Neural cell (in vitro differentiated cells): ENCODE data around the gene KLHL35. TPM values are rescaled to one million over a fixed set of nuclear protein-coding genes. Genes with fewer than 3 reads are reported as not detected.

ENCODE experiments used
- H2AFZ ChIP-seq: fragments of 200-600, 300-800 bp; sonication (generic), shearing (Covaris generic); 2 replicates; pipeline ENCODE4 v1.6.0; 2014; ENCODE audit warnings: low read depth, mild to moderate bottlenecking, antibody characterized with exemption, low read length, moderate library complexity
- H3F3A ChIP-seq: fragments of 200-600 bp; shearing (Covaris generic); 2 replicates; pipeline ENCODE4 v1.6.1; 2016; ENCODE audit warnings: mild to moderate bottlenecking, moderate library complexity, mixed read lengths, antibody characterized with exemption, low read length; ENCODE audit not compliant: insufficient read depth, poor library complexity, severe bottlenecking
- H3K27ac ChIP-seq: fragments of 200-600, 300-800 bp; sonication (generic), shearing (Covaris generic); 2 replicates; pipeline ENCODE4 v1.5.1; 2014; ENCODE audit warnings: mild to moderate bottlenecking, low read length, moderate library complexity
- H3K27me3 ChIP-seq: fragments of 300-800, 200-600 bp; sonication (generic), shearing (Covaris generic); 2 replicates; pipeline ENCODE4 v1.6.0; 2014; ENCODE audit warnings: mild to moderate bottlenecking, low read depth, low read length, moderate library complexity; ENCODE audit not compliant: insufficient read depth
- H3K36me3 ChIP-seq: fragments of 300-800, 200-600 bp; sonication (generic), shearing (Covaris generic); 2 replicates; pipeline ENCODE4 v1.5.1; 2014; ENCODE audit warnings: mild to moderate bottlenecking, antibody characterized with exemption, low read length, moderate library complexity; ENCODE audit not compliant: insufficient read depth
- H3K4me2 ChIP-seq: fragments of 300-800, 200-600 bp; sonication (generic), shearing (Covaris generic); 2 replicates; pipeline ENCODE4 v1.6.0; 2014; ENCODE audit warnings: mild to moderate bottlenecking, low read length
- H3K4me3 ChIP-seq: fragments of 300-800, 200-600 bp; sonication (generic), shearing (Covaris generic); 2 replicates; pipeline ENCODE4 v1.5.1; 2014; ENCODE audit warnings: mild to moderate bottlenecking, low read length, moderate library complexity
- H3K79me2 ChIP-seq: fragments of 200-600 bp; shearing (Covaris generic); replicated peaks from 2 replicates; pipeline ENCODE4 v1.6.0; 2014; ENCODE audit warnings: mild to moderate bottlenecking, low read length, moderate library complexity; ENCODE audit not compliant: insufficient read depth
- H3K9ac ChIP-seq: fragments of 300-800, 200-600 bp; sonication (generic), shearing (Covaris generic); 2 replicates; pipeline ENCODE4 v1.6.1; 2016; ENCODE audit warnings: mild to moderate bottlenecking, low read length, mixed read lengths
- H3K9me2 ChIP-seq: fragments of 200-600 bp; shearing (Covaris generic); 2 replicates; pipeline ENCODE4 v1.6.1; 2016; ENCODE audit warnings: mild to moderate bottlenecking, low read length, mixed read lengths; ENCODE audit not compliant: insufficient read depth
- H3K9me3 ChIP-seq: fragments of 200-600, 300-800 bp; sonication (generic), shearing (Covaris generic); 2 replicates; pipeline ENCODE4 v1.6.1; 2016; ENCODE audit warnings: mild to moderate bottlenecking, mixed run types, low read length, moderate library complexity, mixed read lengths
- H4K20me1 ChIP-seq: fragments of 200-600 bp; shearing (Covaris generic); 2 replicates; pipeline ENCODE4 v1.6.1; 2016; ENCODE audit warnings: mild to moderate bottlenecking, mixed run types; ENCODE audit not compliant: insufficient read depth
- EP300 ChIP-seq: fragments of 450-650 bp; conservative IDR thresholded peaks from 2 replicates; pipeline ENCODE4 v1.6.1; 2014; ENCODE audit warnings: antibody characterized with exemption, mild to moderate bottlenecking, moderate library complexity; ENCODE audit not compliant: poor library complexity, severe bottlenecking
- EZH2 ChIP-seq: fragments of 200-600, 300-800 bp; shearing (Covaris generic), sonication (generic); IDR thresholded peaks from 2 replicates; pipeline ENCODE4 v1.6.1; 2014; ENCODE audit warnings: antibody characterized with exemption, low read length, borderline replicate concordance, mild to moderate bottlenecking; ENCODE audit not compliant: insufficient read depth, poor library complexity, severe bottlenecking
- MXI1 ChIP-seq: fragments of 450-650 bp; conservative IDR thresholded peaks from 2 replicates; pipeline ENCODE4 v1.6.1; 2014; ENCODE audit warnings: antibody characterized with exemption, mild to moderate bottlenecking; ENCODE audit not compliant: poor library complexity, severe bottlenecking
- POLR2AphosphoS5 ChIP-seq: IDR thresholded peaks from 2 replicates; pipeline ENCODE4 v1.6.1; 2012
- RAD21 ChIP-seq: fragments of 450-650 bp; conservative IDR thresholded peaks from 2 replicates; pipeline ENCODE4 v1.6.1; 2014; ENCODE audit warnings: antibody characterized with exemption, mild to moderate bottlenecking, moderate library complexity
- SMC3 ChIP-seq: fragments of 450-650 bp; conservative IDR thresholded peaks from 2 replicates; pipeline ENCODE4 v1.6.1; 2014; ENCODE audit warnings: antibody characterized with exemption, mild to moderate bottlenecking, moderate library complexity; ENCODE audit not compliant: poor library complexity
- TAF1 ChIP-seq: IDR thresholded peaks from 2 replicates; pipeline ENCODE4 v1.6.1; 2012; ENCODE audit warnings: low read depth
- polyA plus RNA-seq: library from polyadenylated mRNA; depleted of rRNA; stranded (reverse); fragments of >200 nt; gene quantifications from 2 replicates; pipeline ENCODE4 v1.2.3, GENCODE V29; 2014
- TF ChIP-seq, protein P1 (sequence below): fragments of 450-650 bp; IDR thresholded peaks from 2 replicates; pipeline ENCODE4 v1.5.1; 2014; ENCODE audit warnings: antibody characterized with exemption, mild to moderate bottlenecking, moderate library complexity; ENCODE audit not compliant: poor library complexity, severe bottlenecking
- TF ChIP-seq, protein P2 (sequence below): IDR thresholded peaks from 2 replicates; pipeline ENCODE4 v1.6.1; 2012; ENCODE audit warnings: borderline replicate concordance

Gene KLHL35
- polyA plus RNA-seq, 1 donor from 2014 or later = 17.0 TPM

DNA sequence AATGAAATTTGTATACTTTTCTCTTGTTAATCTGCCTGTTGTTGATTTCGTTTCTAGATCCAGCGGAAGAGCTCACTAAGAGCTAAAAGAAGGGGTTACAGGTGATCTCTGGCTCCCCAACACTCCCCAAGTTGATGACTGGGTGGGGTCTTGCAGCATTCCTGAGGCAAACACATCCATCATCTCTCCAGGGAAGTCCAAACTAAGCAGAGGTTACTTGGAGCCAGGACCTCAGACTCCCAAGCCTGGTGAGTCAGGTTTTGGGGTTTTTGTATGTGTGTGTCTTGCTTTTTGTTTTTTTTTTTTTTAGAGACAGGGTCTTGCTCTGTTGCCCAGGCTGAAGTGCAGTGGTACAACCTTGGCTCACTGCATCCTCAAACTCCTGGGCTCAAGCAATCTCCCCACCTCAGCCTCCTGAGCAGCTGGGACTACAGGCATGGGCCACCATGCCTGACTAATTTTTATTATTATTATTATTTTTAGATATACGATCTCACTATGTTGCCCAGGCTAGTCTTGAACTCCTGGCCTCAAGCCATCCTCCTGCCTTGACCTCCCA is 45.2 kb downstream of the KLHL35 start:
- Histone ChIP-seq H3K9ac (no peak overlapping the region), H3K36me3 (no peaks in the 10 kb centered on the region), H3K79me2 (no peaks in the 10 kb centered on the region), H3F3A (no peaks in the 10 kb centered on the region), H3K4me3 (no peak overlapping the region), H2AFZ (no peak overlapping the region), H3K4me2 (no peak overlapping the region), H4K20me1 (no peaks in the 10 kb centered on the region), H3K9me2 (no peaks in the 10 kb centered on the region), H3K27me3 (no peaks in the 10 kb centered on the region), H3K27ac (no peak overlapping the region), H3K9me3 (no peaks in the 10 kb centered on the region)
- TF ChIP-seq POLR2AphosphoS5 (no peak), EZH2 (no peak), TAF1 (no peak), MXI1 (no peak), EP300 (no peak), SMC3 (no peak), RAD21 (no peak)
- TF ChIP-seq, protein P1, sequence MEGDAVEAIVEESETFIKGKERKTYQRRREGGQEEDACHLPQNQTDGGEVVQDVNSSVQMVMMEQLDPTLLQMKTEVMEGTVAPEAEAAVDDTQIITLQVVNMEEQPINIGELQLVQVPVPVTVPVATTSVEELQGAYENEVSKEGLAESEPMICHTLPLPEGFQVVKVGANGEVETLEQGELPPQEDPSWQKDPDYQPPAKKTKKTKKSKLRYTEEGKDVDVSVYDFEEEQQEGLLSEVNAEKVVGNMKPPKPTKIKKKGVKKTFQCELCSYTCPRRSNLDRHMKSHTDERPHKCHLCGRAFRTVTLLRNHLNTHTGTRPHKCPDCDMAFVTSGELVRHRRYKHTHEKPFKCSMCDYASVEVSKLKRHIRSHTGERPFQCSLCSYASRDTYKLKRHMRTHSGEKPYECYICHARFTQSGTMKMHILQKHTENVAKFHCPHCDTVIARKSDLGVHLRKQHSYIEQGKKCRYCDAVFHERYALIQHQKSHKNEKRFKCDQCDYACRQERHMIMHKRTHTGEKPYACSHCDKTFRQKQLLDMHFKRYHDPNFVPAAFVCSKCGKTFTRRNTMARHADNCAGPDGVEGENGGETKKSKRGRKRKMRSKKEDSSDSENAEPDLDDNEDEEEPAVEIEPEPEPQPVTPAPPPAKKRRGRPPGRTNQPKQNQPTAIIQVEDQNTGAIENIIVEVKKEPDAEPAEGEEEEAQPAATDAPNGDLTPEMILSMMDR = no peak
- TF ChIP-seq, protein P2, sequence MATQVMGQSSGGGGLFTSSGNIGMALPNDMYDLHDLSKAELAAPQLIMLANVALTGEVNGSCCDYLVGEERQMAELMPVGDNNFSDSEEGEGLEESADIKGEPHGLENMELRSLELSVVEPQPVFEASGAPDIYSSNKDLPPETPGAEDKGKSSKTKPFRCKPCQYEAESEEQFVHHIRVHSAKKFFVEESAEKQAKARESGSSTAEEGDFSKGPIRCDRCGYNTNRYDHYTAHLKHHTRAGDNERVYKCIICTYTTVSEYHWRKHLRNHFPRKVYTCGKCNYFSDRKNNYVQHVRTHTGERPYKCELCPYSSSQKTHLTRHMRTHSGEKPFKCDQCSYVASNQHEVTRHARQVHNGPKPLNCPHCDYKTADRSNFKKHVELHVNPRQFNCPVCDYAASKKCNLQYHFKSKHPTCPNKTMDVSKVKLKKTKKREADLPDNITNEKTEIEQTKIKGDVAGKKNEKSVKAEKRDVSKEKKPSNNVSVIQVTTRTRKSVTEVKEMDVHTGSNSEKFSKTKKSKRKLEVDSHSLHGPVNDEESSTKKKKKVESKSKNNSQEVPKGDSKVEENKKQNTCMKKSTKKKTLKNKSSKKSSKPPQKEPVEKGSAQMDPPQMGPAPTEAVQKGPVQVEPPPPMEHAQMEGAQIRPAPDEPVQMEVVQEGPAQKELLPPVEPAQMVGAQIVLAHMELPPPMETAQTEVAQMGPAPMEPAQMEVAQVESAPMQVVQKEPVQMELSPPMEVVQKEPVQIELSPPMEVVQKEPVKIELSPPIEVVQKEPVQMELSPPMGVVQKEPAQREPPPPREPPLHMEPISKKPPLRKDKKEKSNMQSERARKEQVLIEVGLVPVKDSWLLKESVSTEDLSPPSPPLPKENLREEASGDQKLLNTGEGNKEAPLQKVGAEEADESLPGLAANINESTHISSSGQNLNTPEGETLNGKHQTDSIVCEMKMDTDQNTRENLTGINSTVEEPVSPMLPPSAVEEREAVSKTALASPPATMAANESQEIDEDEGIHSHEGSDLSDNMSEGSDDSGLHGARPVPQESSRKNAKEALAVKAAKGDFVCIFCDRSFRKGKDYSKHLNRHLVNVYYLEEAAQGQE = no peak

DNA sequence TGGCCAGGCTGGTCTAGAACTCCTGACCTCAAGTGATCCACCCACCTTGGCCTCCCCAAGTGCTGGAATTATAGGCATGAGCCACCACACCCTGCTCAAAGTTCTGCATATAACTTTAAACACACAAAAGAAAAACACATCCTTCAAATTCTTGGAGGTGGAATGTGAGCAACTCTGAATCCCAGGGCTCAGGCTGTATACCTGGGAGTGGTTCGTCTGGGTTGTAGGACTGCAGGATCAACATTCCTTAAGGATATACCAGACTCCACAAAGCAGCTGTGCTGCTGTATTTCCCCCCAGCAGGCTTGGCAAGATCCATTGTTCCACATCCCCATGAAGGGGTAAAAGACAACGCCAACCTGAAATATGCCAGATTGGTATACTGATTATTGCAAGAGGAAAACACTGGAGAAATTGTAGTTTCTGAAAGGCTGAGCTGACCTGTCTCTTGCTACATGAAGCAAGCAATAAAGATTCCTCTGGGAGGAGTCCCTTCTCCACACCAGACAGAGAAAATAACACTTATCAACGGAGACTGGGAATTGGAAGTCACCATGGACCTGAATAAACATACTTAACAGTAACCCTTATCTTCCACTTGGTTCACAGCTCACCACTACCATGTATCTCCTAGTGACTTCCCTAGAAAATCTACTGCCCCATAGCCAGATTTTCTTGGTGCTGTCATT is 45.9 kb downstream of the KLHL35 start:
- Histone ChIP-seq H3K9me3 (no peaks in the 10 kb centered on the region), H2AFZ (no peak overlapping the region), H3K79me2 (no peaks in the 10 kb centered on the region), H4K20me1 (no peaks in the 10 kb centered on the region), H3K36me3 (no peaks in the 10 kb centered on the region), H3K4me3 (no peak overlapping the region), H3K27me3 (no peaks in the 10 kb centered on the region), H3K9ac (no peak overlapping the region), H3K4me2 (no peak overlapping the region), H3K9me2 (no peaks in the 10 kb centered on the region), H3F3A (no peaks in the 10 kb centered on the region), H3K27ac (no peak overlapping the region)
- TF ChIP-seq, protein P2 = no peak
- TF ChIP-seq SMC3 = no peak
- TF ChIP-seq RAD21 = no peak
- TF ChIP-seq MXI1 = no peak
- no peak for TF ChIP-seq EP300
- TF ChIP-seq, protein P1 = no peak
- TF ChIP-seq TAF1 = no peak
- TF ChIP-seq EZH2 = no peak
- TF ChIP-seq POLR2AphosphoS5 = no peak
